LNCaP clone FGC (cell line): Measurements from ENCODE around the gene PUM2.
"Not testable (repeated sequence)": the region's sequence is repeated elsewhere in the genome, so short reads cannot be mapped to it uniquely, and the experiment has no call there.

Source experiments
- DNase-seq: peaks from one replicate; pipeline ENCODE4 v3.0.0-alpha.2; 2011; ENCODE audit warnings: low read depth
- H3K4me3 ChIP-seq: 2 replicates; pipeline ENCODE4 v1.5.1; 2011; ENCODE audit warnings: mild to moderate bottlenecking, low read depth, low read length, control low read depth
- TF ChIP-seq, protein P1 (sequence below): IDR thresholded peaks from 2 replicates; pipeline ENCODE4 v1.5.1; 2012; ENCODE audit warnings: mild to moderate bottlenecking; ENCODE audit not compliant: control insufficient read depth, insufficient read depth; ENCODE audit errors: extremely low read depth

The PUM2 gene

DNA sequence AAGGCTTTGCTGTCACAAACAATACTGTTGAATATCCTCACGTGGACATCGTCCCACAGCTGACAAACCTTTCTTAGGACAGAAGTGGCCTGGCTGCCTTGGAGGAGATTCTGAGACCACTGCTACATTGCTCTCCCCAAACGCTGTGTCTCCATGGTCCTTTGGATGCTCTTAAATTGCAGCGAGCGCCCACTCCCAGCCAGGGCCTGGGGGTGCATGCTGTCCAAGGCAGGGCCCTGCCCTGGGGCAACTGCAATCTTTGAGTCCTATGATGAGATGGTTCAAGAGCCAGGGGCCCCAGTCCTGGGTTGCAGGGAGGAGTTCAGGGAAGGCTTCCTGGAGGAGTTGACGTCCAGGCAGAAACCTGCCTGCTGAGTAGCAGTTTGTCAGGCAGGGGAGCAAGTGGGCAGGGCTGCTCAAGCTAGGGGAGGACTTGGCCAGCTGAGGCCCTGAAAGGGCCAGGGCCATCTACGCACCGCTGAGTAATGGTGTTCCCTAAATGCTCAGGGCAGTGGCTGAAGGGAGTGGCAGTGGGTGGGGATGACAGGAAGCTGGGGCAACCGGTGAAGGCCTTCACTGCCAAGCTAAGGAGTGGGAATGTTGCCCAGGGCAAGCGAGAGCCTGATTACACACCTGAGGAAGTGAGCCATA is 114.9 kb downstream of the PUM2 start:
- TF ChIP-seq, protein P1, sequence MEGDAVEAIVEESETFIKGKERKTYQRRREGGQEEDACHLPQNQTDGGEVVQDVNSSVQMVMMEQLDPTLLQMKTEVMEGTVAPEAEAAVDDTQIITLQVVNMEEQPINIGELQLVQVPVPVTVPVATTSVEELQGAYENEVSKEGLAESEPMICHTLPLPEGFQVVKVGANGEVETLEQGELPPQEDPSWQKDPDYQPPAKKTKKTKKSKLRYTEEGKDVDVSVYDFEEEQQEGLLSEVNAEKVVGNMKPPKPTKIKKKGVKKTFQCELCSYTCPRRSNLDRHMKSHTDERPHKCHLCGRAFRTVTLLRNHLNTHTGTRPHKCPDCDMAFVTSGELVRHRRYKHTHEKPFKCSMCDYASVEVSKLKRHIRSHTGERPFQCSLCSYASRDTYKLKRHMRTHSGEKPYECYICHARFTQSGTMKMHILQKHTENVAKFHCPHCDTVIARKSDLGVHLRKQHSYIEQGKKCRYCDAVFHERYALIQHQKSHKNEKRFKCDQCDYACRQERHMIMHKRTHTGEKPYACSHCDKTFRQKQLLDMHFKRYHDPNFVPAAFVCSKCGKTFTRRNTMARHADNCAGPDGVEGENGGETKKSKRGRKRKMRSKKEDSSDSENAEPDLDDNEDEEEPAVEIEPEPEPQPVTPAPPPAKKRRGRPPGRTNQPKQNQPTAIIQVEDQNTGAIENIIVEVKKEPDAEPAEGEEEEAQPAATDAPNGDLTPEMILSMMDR, result no peak
- no peak for DNase-seq
- H3K4me3 ChIP-seq, result no peak overlapping the region

DNA sequence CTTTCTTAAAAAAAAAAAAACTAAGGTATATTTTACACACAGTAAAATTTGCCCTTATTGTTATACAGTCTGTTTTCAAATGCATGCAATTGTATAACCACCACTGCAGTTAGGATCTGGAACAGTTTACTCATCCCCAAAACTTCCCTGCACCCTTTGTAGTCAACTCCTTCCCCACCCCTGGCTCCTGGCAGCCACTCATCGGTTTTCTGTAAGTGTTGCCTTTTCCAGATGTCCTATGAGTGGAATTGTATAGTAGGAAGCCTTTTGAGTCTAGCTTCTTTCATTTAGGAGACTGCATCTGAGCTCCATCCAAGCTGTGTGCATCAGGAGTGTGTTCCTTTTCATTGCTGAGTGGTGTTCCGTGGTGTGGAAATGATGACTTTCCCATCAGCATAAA is 116.0 kb downstream of the PUM2 start:
- H3K4me3 ChIP-seq, DNase-seq: not testable (repeated sequence)

DNA sequence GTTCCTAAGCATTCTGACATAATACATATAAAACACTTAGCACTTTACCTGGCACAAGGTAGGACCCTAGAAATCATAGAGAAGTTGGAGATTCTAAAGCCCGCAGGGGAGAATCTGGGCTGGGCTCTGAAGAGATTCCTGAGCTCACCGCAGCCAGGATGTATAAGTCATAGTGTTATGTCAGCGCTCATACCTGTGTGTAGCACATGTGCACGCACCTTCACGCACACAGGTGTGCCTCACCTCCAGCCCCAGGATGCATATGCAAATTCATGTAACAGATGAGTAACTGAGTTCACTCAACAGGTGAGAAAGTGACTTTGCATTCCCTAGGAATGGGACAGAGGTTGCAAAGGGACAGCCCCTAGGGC is 117.8 kb downstream of the PUM2 start:
- TF ChIP-seq, protein P1, result no peak
- H3K4me3 ChIP-seq, result no peak overlapping the region
- no peak for DNase-seq

DNA sequence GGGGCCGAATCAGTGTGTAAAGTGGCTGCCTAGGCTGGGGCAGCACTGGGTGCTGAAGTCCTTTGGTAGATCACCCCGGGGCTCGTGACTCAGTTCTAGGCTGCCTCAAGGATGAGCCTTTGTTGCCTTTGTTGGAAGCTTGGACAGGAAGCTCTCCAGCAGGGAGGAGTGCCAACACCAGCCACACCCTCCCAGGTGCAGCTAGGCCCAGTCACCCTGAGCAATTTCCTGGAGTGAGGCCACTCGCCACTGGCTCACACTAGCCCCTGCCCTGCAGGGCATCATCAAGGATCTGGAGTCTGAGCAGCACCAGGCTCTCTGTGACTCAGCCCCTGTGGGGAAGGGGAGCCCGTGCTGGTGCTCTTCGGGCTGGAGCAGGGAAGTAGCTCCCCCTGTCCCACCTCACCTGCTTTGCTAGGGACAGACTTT is 119.0 kb downstream of the PUM2 start:
- no peak overlapping the region for H3K4me3 ChIP-seq
- peak; percentile 81 for DNase-seq
- TF ChIP-seq, protein P1, result no peak

DNA sequence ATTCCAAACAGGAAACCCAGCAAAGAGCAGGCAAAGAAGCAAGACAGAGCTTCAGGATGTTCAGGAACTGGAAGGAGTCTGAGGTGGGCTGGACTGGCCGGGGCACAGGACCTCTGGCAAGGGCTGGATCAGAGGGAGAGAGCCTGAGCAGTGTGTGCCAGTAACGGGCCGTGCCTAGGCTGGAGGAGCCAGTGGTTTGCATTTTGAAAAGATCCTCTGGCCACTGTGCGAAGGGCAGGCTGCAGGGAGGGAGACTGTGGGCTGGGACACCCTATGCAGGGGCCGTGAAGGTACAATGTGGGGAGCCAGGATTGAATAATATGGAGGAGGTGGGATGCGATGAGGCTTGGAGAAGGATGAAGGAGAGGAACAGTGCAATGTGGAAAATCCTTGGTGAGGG is 119.5 kb downstream of the PUM2 start:
- no peak overlapping the region for H3K4me3 ChIP-seq
- DNase-seq, result no peak
- TF ChIP-seq, protein P1, result no peak

DNA sequence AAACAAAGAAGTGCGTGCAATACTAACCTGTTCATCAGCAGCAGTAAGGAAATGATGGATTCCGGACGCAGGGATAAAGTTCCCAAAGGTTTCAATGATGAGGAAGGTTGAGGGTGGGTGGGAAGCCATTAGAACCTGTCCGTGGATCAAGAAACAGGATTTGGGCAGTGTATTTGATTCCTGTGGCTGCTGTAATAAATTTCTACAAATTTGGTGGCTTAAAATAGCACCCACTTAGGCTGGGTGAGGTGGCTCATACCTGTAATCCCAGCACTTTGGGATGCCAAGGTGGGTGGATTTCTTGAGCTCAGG is 120.6 kb downstream of the PUM2 start:
- no peak for DNase-seq
- TF ChIP-seq, protein P1, result no peak
- no peak overlapping the region for H3K4me3 ChIP-seq

DNA sequence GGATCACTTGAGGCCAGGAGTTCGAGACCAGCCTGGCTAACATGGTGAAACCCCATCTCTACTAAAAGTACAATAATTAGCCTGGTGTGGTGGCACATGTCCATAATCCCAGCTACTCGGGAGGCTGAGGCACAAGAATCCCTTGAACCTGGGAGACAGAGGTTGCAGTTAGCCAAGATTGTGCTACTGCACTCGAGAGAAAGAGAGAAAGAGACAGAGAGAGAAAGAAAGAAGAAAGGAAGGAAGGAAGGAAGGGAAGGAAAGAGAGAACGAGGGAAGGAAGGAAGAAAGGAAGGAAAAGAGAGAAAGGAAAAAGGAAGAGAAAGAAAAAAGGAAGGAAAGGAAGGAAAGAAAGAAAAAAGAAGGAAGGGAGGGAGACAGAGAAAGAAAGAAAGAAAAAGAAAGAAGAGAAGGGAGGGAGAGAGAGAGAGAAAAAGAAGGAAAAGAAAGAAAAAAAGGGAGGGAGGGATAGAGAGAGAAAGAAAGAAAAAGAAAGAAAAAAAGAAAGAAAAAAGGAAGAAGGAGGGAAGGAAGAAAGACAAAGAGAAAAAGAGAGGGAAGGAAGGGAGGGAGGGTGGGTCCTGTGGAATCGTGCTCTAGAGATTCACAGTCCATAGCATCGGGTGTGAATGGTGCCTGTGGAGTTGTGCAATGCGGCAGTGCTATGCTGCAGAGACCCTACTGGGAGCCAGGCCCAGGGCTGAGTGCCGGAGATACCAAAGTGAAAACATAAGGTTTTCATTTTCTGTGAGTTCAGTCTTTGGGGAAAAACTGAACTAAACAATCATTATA is 121.1 kb downstream of the PUM2 start:
- TF ChIP-seq, protein P1, result no peak
- DNase-seq, result no peak

More for the DNA sequence above, 121.1 kb downstream of the PUM2 start:
- H3K4me3 ChIP-seq, result no peak overlapping the region
